IPS-15b (cell line): ENCODE results near the gene TPBGL.

Source experiments
- H3K27me3 ChIP-seq: one replicate; pipeline ENCODE4 v1.6.1; 2013; ENCODE audit warnings: low read length; ENCODE audit not compliant: control insufficient read depth, insufficient read depth
- H3K36me3 ChIP-seq: one replicate; pipeline ENCODE4 v1.6.1; 2013; ENCODE audit warnings: low read length; ENCODE audit not compliant: control insufficient read depth, insufficient read depth
- H3K4me1 ChIP-seq: one replicate; pipeline ENCODE4 v1.6.1; 2013; ENCODE audit warnings: mild to moderate bottlenecking, low read length; ENCODE audit not compliant: control insufficient read depth, insufficient read depth
- H3K4me3 ChIP-seq: one replicate; pipeline ENCODE4 v1.5.1; 2013; ENCODE audit warnings: low read depth, low read length
- H3K9ac ChIP-seq: one replicate; pipeline ENCODE4 v1.6.1; 2013; ENCODE audit warnings: low read depth, mild to moderate bottlenecking, low read length
- H3K9me3 ChIP-seq: one replicate; pipeline ENCODE4 v1.6.1; 2013; ENCODE audit warnings: mild to moderate bottlenecking, low read length; ENCODE audit not compliant: control insufficient read depth, insufficient read depth

Gene TPBGL

DNA sequence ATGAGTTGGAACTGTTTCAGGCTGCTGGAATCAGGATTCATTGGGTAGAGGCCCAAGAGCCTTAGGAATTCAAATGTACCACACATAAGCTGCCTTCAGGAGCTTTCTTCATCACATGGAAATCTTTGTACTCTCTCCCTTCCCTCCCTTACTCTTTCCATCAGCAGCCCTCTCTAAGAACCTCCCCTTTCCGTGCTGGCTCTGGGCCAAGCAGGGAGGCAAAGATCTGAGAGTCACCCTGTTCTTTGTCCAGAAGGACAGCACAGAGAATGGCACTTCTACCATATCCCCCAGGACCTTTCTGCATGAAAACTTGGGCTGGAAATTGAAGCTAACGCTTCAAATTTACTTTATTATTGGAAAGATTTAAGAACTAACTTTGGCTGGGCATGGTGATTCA is 20.7 kb upstream of the TPBGL start:
- Histone ChIP-seq H3K4me1 (no peaks in the 10 kb centered on the region), H3K9ac (no peak overlapping the region), H3K36me3 (no peaks in the 10 kb centered on the region), H3K4me3 (no peak overlapping the region), H3K9me3 (no peaks in the 10 kb centered on the region), H3K27me3 (peaks cover 23% of the 10 kb centered on the region)

DNA sequence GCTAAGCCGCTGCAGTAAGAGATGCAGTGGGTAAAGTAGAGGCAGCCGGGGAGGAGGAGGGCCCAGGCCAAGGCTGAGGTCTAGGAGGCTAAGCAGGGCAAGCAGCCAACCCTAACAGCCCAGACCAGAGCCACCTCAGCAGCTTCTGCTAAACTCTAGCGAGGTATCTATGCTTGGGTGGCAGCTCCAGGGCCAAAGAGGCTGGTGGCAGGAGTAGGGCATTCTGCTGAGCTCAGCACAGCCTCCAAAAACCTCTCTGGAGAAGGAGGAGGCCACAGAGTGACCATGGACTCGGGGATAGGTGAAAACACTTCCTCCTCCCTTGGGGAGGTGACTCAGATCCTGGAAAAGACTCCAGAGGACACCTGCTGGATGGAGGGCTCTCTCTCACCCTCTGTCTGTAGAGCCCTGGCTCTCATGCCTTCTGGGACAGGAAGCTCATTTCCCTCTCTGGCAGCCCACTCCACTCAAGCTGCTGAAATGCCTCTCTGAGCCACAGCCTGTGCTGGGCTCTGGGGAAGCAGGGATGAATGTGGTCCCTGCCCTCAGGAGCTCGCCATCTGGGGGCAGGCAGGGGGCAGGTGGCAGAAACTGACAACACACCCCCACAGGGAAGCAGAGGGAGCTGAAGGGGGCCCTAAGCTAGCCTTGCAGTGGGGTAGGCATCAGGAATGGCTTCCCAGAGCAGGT is 16.5 kb upstream of the TPBGL start:
- Histone ChIP-seq H3K9me3 (no peaks in the 10 kb centered on the region), H3K4me3 (no peak overlapping the region), H3K4me1 (no peaks in the 10 kb centered on the region), H3K27me3 (no peaks in the 10 kb centered on the region), H3K9ac (no peak overlapping the region), H3K36me3 (no peaks in the 10 kb centered on the region)

DNA sequence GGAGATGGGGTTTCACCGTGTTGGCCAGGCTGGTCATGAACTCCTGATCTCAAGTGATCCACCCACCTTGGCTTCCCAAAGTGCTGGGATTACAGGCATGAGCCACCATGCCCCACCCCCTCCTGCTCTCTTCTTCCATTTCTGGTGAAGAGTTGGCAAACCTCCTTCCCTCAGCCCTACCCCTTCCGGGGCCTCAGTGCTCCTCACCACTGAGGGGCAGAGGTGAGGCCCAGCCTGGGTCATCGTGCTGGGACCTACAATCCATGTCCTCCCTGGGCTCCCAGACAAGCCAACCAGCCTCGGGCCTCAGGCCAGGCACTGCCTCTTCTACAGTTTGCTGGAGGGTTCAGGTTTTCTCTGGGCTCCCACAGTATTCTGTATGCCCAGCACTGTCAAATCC is 14.8 kb upstream of the TPBGL start:
- Histone ChIP-seq H3K36me3 (no peaks in the 10 kb centered on the region), H3K4me3 (no peak overlapping the region), H3K9me3 (no peaks in the 10 kb centered on the region), H3K9ac (no peak overlapping the region), H3K27me3 (no peaks in the 10 kb centered on the region), H3K4me1 (no peaks in the 10 kb centered on the region)

DNA sequence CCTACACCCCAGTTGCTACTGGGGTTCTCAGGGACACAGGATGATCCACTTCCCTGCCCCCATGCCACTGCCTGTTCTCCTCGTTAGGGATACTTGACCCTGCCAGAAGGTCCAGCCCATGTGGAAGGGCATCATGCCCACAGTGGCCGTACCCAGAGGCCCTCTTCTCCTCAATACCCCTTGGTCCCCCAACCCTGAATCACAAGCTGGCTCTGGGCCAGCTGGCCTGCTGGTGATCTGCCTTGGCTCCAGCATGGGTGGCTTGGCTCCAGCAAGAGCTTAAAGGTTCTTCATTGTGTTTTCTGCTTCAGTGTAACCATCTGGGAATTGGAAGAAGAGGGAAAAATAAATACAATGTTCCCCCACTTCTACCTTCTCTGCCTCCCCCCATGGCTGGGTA is 11.1 kb upstream of the TPBGL start:
- no peaks in the 10 kb centered on the region for H3K9me3 ChIP-seq
- H3K9ac ChIP-seq, result no peak overlapping the region
- H3K36me3 ChIP-seq, result no peaks in the 10 kb centered on the region
- no peaks in the 10 kb centered on the region for H3K27me3 ChIP-seq
- H3K4me1 ChIP-seq, result no peaks in the 10 kb centered on the region
- no peak overlapping the region for H3K4me3 ChIP-seq

DNA sequence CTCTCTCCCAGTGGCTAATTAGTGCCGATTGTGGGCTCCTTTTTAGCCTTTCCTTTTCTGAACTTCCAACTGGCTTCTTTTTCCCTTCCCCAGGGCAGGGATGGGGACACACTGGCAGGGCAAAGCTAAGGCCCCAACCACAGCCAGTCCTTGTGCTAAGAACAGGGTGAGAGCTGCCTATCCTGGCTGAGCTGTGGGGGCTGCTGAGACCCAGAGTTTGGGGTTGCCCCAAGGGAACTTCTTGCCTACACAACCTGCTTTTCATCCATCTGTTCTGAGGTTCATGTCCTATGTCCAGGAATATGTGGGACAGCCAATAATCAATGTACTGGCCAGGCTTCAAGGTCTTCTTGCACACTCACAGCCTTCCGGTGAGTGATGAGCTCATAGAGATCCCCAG is 10.0 kb upstream of the TPBGL start:
- Histone ChIP-seq H3K27me3 (peaks cover 1% of the 10 kb centered on the region), H3K4me3 (no peak overlapping the region), H3K4me1 (no peaks in the 10 kb centered on the region), H3K9ac (no peak overlapping the region), H3K9me3 (no peaks in the 10 kb centered on the region), H3K36me3 (no peaks in the 10 kb centered on the region)

DNA sequence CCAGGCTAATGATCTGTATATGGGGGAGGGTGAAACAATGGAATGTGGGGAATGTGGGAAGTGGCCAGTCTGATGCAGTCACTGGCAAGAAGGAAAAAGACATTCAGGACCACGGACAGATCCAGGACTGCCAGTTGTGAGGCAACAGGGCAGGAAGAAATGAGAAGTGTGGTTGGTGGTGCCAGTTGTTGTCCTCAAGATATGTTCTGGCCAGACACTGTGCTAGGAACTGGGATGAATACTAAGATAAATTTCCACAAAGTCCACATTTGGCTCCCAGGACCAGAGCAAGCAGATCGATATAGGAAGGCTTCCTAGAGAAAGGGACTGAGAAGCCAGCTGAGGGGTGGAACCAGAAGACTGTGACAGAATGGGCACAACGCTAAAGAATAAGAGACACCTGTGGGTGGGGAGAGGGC is 6.8 kb upstream of the TPBGL start:
- Histone ChIP-seq H3K27me3 (peaks cover 7% of the 10 kb centered on the region), H3K4me1 (no peaks in the 10 kb centered on the region), H3K9me3 (no peaks in the 10 kb centered on the region), H3K4me3 (no peak overlapping the region), H3K36me3 (no peaks in the 10 kb centered on the region), H3K9ac (no peak overlapping the region)

DNA sequence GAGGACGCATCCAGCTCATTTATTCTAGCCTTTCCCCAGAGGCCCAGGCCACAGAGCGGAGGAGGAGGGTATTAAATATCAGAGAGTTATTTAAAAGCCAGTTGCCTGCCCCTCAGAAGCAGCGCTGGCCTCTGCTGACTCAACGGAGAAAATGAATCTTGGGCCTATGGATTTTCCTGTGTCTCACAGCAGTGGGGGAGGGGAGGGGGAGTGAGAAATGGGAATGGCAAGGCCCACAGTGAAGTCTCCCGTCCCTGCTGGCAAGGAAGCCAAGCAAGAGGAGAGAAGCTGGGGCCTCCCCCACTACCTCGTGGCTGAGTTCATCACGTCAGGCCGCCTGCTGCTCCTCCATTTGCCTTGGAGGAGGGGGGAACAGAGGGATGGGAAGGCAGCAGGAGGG is 4.5 kb upstream of the TPBGL start:
- Histone ChIP-seq H3K9me3 (no peaks in the 10 kb centered on the region), H3K4me1 (peaks cover 3% of the 10 kb centered on the region), H3K36me3 (no peaks in the 10 kb centered on the region), H3K9ac (no peak overlapping the region), H3K27me3 (peaks cover 23% of the 10 kb centered on the region), H3K4me3 (no peak overlapping the region)

DNA sequence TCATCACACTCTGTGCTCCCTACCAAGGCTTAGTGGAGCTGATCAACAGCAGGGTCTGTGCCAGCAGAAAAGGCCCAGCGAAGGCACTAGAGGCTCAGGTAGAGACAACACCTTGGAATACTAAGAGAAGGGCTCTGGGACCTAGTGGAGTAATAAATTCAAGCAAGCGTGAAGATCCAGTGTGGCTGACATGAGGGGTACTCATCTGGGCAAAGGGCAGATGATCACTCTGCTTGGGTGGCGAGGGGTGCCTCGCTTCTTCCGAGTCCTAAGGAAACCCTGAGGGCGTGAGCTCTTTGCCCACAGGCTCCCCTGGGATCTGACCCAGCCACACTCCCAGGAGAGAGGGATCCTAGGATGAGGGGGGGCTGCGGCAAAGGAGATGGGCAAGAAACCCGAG is 3.5 kb upstream of the TPBGL start:
- Histone ChIP-seq H3K27me3 (peaks cover 23% of the 10 kb centered on the region), H3K9ac (no peak overlapping the region), H3K4me1 (peaks cover 3% of the 10 kb centered on the region), H3K4me3 (no peak overlapping the region), H3K9me3 (no peaks in the 10 kb centered on the region), H3K36me3 (no peaks in the 10 kb centered on the region)

DNA sequence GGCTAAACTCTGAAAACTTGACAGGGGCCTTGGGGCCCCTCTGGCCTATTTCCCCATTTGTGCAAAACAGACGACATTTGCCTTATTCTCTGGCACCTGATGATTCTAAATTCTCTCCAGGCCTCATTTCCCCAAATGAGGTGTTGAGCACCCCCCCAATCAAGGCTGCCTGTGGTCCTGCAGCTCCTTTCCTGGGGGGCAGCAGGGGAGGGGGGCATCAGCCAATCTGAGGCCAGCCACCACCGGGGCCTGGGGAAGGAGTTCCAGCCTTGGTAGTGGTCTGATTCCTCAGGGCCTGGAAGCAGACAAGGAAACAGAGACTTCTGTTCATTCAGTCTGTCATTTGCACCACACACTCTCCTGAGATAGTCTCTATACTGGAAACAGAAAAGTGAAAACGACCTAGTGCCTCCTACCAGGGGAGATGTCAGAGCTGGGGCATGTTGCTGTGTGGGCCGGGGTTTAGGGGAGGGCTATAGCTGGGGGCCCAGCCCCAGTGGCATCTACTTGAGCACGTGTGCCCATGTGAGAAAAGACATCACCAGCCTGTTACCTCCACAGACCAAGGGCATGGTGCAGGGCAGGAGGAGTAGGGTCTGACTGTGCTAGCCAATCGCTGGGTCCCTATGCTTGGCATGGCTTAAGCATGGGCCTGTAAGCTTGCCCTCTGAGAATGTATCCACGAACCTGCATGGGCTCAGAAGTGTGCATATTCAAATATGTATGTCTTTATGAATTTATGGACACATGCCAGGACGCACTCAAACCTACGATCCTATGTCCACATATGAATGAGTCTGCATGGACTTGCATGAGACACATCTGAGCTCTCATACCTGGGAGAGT is 1.8 kb upstream of the TPBGL start:
- Histone ChIP-seq H3K9ac (no peak overlapping the region), H3K4me1 (peaks cover 3% of the 10 kb centered on the region), H3K4me3 (no peak overlapping the region), H3K36me3 (no peaks in the 10 kb centered on the region), H3K27me3 (peaks cover 41% of the 10 kb centered on the region), H3K9me3 (no peaks in the 10 kb centered on the region)

DNA sequence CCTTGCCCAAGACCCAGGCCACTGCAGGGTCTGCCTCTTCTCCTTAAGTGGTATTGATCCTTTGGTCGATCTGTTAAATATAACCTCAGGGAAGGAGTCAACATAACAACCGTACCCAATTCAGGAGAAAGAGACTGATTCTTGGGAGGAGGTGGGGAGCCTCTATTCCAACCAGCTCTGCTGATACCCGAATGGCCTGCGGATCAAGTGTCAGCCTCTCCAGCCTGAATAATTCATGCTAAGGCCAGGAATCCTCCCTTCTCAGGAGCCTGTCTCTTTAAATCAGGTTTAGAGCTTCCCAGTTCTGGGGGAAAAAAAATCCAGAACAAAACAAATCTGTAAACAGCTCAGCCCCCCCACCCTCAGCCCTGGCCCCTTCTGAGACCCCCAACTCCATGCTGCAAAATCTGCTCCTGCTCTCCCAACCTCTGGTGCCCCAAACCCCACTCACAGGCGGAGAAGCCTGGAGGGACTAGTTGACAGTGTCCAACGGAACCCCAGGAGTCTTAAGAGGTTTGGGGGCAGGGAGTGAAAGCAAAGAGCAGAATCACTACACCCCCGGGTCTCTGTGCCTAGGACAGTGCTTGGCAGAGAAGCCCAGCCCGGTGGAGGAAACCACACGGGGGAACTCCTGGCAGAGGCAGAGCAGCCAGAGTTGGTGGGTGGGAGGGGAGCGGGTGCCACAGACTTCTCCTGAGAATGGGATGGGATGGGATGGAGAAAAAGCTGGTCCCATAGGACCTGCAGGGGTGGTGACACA is 863 bp upstream of the TPBGL start:
- Histone ChIP-seq H3K36me3 (no peaks in the 10 kb centered on the region), H3K27me3 (peaks cover 50% of the 10 kb centered on the region), H3K4me3 (peak overlapping the region; percentile 53), H3K9ac (no peak overlapping the region), H3K9me3 (no peaks in the 10 kb centered on the region), H3K4me1 (peaks cover 3% of the 10 kb centered on the region)

DNA sequence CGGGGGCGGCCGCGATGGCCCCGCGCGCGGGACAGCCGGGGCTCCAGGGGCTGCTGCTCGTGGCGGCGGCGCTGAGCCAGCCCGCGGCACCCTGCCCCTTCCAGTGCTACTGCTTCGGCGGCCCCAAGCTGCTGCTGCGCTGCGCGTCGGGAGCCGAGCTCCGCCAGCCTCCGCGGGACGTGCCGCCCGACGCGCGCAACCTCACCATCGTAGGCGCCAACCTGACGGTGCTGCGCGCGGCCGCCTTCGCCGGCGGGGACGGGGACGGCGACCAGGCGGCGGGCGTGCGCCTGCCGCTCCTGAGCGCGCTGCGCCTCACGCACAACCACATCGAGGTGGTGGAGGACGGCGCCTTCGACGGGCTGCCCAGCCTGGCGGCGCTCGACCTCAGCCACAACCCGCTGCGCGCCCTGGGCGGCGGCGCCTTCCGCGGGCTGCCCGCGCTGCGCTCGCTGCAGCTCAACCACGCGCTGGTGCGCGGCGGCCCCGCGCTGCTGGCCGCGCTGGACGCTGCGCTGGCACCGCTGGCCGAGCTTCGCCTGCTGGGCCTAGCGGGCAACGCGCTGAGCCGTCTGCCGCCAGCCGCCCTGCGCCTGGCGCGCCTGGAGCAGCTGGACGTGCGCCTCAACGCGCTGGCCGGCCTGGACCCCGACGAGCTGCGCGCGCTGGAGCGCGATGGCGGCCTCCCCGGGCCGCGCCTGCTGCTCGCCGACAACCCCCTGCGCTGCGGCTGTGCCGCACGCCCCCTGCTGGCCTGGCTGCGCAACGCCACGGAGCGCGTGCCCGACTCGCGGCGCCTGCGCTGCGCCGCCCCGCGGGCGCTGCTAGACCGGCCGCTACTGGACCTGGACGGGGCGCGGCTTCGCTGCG is 697 bp downstream of the TPBGL start:
- Histone ChIP-seq H3K4me3 (peak overlapping the region; percentile 53), H3K36me3 (no peaks in the 10 kb centered on the region), H3K9ac (no peak overlapping the region), H3K4me1 (peaks cover 3% of the 10 kb centered on the region), H3K27me3 (peaks cover 53% of the 10 kb centered on the region), H3K9me3 (no peaks in the 10 kb centered on the region)
